ENCODE measurements around the gene STARD8. TPM values are rescaled to one million over a fixed set of nuclear protein-coding genes. Genes with fewer than 3 reads are reported as not detected.
A peak's percentile ranks its signal among the peaks of the same experiment; 100 is the strongest.

STARD8 gene
- total and polyA plus RNA-seq, 7 donors, result 4.2 to 25.8 (median 8.8) TPM

- intact Hi-C loops (cut with DNase I), result no loop called here
- DNase-seq (peak in 1 of 2 donors; percentile 1), ATAC-seq (no peak)
- peaks cover 0 to 12% (median 0%) of the 10 kb centered on the region in 3 donors for H3K27me3 ChIP-seq (ENCODE audit: insufficient read depth in 3 of 3, low read length in 2 of 3)
- 79 to 86% (median 82%) methylated on average over 4 of the region's 4 CpGs for WGBS, 3 donors
- H3K4me1 ChIP-seq, result no peaks in the 10 kb centered on the region
- H3K4me3 ChIP-seq, result no peak overlapping the region
- peaks cover 4 to 48% of the 10 kb centered on the region in 2 donors for H3K36me3 ChIP-seq (ENCODE audit: insufficient read depth in 1 of 2, low read depth in 1 of 2)
- H3K27ac ChIP-seq, result no peak overlapping the region
- no peak for TF ChIP-seq CTCF (IDR thresholded peaks at IDR 0.05)
- no peaks in the 10 kb centered on the region for H3K9me3 ChIP-seq
Observed at GRCh38 chrX:68725756-68726365, 78.4 kb downstream of the STARD8 start.

GRCh38 chrX:68726366-68726765, 78.9 kb downstream of the STARD8 start:
- Histone ChIP-seq H3K4me3 (no peak overlapping the region), H3K27me3 (ENCODE audit: insufficient read depth in 3 of 3, low read length in 2 of 3) (peaks cover 0 to 12% (median 0%) of the 10 kb centered on the region in 3 donors), H3K27ac (no peak overlapping the region), H3K4me1 (no peaks in the 10 kb centered on the region), H3K9me3 (no peaks in the 10 kb centered on the region), H3K36me3 (ENCODE audit: insufficient read depth in 1 of 2, low read depth in 1 of 2) (peaks cover 4 to 43% of the 10 kb centered on the region in 2 donors)
- peak in 1 of 2 donors; percentile 25 for DNase-seq
- no peak for ATAC-seq
- WGBS, 3 donors, result 70 to 94% (median 90%) methylated on average over 6 to 7 of the region's 7 CpGs
- intact Hi-C loops (cut with DNase I), result no loop called here
- no peak for TF ChIP-seq CTCF (IDR thresholded peaks at IDR 0.05)

GRCh38 chrX:68727696-68728095, 80.2 kb downstream of the STARD8 start:
- ATAC-seq (no peak), DNase-seq (peak in 1 of 2 donors; percentile 8)
- 79 to 98% (median 93%) methylated on average over 4 of the region's 4 CpGs for WGBS, 3 donors
- Histone ChIP-seq H3K4me3 (no peak overlapping the region), H3K9me3 (no peaks in the 10 kb centered on the region), H3K27me3 (ENCODE audit: insufficient read depth in 3 of 3, low read length in 2 of 3) (peaks cover 0 to 12% (median 0%) of the 10 kb centered on the region in 3 donors), H3K27ac (no peak overlapping the region), H3K36me3 (ENCODE audit: insufficient read depth in 1 of 2, low read depth in 1 of 2) (peaks cover 0 to 30% of the 10 kb centered on the region in 2 donors), H3K4me1 (no peaks in the 10 kb centered on the region)
- intact Hi-C loops (cut with DNase I), result no loop called here
- TF ChIP-seq CTCF (IDR thresholded peaks at IDR 0.05), result no peak

GRCh38 chrX:68728186-68728585, 80.7 kb downstream of the STARD8 start:
- ATAC-seq (no peak), DNase-seq (peak in 1 of 2 donors; percentile 3)
- Histone ChIP-seq H3K4me3 (no peak overlapping the region), H3K4me1 (no peaks in the 10 kb centered on the region), H3K36me3 (ENCODE audit: insufficient read depth in 1 of 2, low read depth in 1 of 2) (peaks cover 0 to 25% of the 10 kb centered on the region in 2 donors), H3K9me3 (no peaks in the 10 kb centered on the region), H3K27me3 (ENCODE audit: insufficient read depth in 3 of 3, low read length in 2 of 3) (peaks cover 0 to 12% (median 0%) of the 10 kb centered on the region in 3 donors), H3K27ac (no peak overlapping the region)
- WGBS, 3 donors, result 81 to 90% (median 85%) methylated on average over 5 of the region's 5 CpGs
- intact Hi-C loops (cut with DNase I), result no loop called here
- no peak for TF ChIP-seq CTCF (IDR thresholded peaks at IDR 0.05)

- Histone ChIP-seq H3K4me3 (no peak overlapping the region), H3K4me1 (no peaks in the 10 kb centered on the region), H3K27ac (no peak overlapping the region), H3K36me3 (ENCODE audit: insufficient read depth in 1 of 2, low read depth in 1 of 2) (no peaks in the 10 kb centered on the region), H3K9me3 (no peaks in the 10 kb centered on the region), H3K27me3 (ENCODE audit: insufficient read depth in 3 of 3, low read length in 2 of 3) (peaks cover 0 to 8% (median 0%) of the 10 kb centered on the region in 3 donors)
- WGBS, 3 donors, result 59 to 71% (median 67%) methylated on average over 2 of the region's 2 CpGs
- ATAC-seq, result no peak
- DNase-seq, result no peak
- TF ChIP-seq CTCF (IDR thresholded peaks at IDR 0.05), result no peak
- intact Hi-C loops (cut with DNase I), result loop anchor here in 1 of 2 donors (5.0 kb wide), 1 partner anchor 656 kb away; no protein-coding TSS in a partner anchor
Observed at GRCh38 chrX:68731254-68731653, 83.8 kb downstream of the STARD8 start.

Measured in psoas muscle (tissue), 8 donors.